Measurements from ENCODE around the gene AXDND1. TPM values are rescaled to one million over a fixed set of nuclear protein-coding genes. Genes with fewer than 3 reads are reported as not detected.

AXDND1 gene
- polyA plus RNA-seq, 1 donor = not detected

DNA sequence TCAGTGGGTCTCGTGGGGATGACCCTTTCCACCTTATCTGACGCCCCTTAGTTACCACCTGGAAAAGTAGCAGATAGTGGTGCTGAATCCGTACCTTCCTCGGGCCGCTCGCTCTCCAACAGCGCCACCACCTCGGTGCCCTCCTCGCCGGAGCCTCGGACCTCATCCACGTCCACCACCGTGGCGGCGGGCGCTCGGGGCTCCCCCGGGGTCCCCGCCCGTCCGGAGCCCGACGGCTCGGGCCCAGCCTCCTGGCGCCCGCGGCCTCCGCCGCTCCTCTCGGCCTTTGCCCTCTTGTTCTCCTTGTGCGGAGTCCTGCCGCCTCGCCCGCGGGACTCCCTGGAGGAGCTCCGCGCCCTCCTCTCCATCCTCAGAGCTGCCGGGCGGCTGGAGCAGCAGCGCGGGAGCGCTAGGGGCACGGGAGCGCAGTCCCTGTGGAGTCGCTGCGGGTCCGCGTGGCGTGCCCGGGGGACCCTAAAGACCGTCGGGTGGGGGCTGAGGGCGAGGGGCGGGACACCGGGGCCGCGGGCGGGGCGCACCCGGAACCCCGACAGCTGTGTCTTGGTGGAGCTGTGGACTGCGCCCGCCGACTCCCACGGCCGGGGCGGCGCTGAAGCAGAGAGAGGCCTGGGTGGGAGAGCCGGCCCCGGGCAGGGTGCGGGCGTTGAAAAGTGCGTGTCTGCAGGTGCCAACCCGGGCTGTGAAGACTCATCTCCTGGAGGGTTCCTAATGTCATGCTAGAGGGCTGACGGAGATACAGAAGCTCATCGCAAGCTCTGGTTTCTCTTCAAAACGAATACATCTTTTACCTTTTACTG lies 209.9 kb downstream of the AXDND1 start, which contains the start of gene NPHS2:
TSS of gene NPHS2 (minus strand) at position 452 of the 818 bp plus-strand sequence. CDS start at position 368, 84 bp downstream.
- no peak for DNase-seq

DNA sequence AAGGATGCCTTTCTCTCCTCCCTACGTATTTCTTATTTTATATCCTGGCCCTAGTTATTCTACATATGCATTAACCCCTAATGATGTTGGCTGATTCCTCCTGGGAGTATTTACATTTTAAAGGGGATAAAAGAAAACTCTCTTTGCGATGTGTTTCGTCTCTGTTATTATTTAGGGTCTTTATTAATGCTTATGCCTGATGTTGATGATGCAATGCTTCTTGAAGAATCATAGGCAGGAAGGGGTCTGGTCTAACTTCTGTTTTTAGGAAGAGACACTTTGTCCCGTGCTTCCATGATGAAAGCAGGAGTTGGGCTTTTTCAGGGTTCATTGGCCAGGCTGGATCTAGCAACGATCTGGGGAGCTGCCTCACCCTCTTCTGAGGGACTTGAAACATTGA lies 210.7 kb downstream of the AXDND1 start:
- DNase-seq = no peak

GRCh38 chr1:179583771-179584320 lies 218.1 kb downstream of the AXDND1 start:
- no peak for DNase-seq

DNA sequence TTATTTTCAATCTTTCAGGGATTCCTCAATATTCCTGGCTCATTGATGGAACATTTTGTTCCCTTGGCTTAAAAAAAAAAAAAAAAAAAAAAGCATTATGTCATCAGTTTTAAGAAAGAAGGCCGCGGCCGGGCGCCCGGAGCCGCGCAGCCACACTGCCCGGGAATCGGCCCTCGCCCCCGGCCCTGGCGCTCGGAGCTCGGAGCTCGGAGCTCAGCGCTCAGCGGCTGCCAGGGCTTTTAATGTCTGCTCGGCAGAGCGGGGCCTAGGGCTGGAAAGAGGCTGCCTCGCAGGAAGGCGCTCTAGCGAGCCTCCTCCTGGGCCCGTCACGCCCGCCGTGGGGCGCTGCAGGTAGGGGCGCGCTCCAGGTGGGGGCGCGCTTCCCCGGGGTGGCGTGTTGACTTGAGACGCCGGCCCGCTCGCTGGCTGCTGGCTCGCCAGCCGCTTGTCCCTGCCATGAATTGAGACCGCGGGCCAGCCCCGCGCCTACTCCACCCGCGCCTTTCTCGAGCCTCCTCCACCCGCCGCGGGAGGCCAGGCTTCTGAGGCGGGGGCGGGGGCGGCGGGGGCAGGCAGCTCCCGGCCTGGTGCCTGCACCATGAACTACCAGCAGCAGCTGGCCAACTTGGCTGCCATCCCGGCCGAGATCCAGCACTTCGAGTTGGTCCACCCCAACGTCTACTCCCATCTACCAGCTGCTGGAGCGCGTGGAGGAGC lies 220.5 kb downstream of the AXDND1 start:
- peak; percentile 67 for DNase-seq

- no peak for DNase-seq
These were observed 221.6 kb downstream of the AXDND1 start for GRCh38 chr1:179587336-179587735.

- DNase-seq = no peak
These were observed 222.8 kb downstream of the AXDND1 start for GRCh38 chr1:179588425-179589024.

DNA sequence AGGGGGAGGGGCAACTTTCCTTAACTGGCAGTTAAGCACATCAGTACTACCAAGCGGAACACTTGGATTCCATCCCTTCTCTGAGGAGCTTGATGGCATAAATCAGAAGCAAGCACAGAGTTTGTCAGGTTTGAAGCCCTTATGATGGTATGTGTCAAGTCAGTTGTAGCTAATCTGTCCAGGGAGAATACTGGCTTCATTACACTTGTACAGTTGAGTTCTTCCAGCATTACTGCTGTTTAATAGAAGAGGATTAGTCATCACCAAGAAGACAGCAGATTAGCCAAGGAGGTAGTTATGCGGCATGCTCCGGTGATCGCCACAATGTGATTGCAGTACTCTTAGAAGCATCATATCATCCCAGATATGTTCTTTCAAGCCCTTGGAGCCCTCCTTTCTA lies 223.7 kb downstream of the AXDND1 start:
- DNase-seq = no peak

DNA sequence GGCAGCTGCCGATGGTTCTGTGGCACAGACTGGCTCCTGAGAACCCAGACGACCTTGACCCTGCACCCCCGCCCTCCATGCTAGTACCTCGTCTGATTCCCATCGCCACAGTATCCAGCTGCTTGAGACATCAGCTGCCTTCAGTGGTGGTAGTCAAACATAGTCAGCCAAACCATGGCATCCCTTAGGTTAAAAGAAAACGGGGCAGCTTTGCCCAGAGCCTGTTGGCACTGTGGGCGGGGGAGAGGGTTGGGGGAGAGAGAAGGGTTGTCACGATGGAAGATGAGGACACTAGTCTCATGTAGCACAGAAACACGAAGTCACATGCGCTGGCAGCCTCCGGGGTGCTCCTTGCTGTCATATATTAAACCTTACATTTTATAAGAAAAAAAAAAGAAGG lies 224.9 kb downstream of the AXDND1 start:
- DNase-seq = no peak

DNA sequence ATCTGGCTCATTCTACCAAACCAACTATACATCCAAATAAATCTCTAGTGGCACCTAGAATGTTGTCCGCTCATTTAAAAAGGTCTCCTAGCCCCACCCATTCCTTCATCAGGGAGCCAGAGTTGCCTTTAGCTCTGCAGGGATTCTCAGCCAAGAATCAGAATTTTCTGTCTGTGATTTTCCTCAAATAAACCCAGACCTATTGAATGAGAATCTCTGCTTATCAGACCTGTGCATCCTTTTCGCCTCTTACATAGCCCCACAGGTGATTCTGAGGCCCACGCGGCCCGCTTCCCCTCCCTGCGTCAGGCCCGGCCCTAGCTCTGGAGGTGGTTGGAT lies 225.5 kb downstream of the AXDND1 start:
- DNase-seq = no peak

DNA sequence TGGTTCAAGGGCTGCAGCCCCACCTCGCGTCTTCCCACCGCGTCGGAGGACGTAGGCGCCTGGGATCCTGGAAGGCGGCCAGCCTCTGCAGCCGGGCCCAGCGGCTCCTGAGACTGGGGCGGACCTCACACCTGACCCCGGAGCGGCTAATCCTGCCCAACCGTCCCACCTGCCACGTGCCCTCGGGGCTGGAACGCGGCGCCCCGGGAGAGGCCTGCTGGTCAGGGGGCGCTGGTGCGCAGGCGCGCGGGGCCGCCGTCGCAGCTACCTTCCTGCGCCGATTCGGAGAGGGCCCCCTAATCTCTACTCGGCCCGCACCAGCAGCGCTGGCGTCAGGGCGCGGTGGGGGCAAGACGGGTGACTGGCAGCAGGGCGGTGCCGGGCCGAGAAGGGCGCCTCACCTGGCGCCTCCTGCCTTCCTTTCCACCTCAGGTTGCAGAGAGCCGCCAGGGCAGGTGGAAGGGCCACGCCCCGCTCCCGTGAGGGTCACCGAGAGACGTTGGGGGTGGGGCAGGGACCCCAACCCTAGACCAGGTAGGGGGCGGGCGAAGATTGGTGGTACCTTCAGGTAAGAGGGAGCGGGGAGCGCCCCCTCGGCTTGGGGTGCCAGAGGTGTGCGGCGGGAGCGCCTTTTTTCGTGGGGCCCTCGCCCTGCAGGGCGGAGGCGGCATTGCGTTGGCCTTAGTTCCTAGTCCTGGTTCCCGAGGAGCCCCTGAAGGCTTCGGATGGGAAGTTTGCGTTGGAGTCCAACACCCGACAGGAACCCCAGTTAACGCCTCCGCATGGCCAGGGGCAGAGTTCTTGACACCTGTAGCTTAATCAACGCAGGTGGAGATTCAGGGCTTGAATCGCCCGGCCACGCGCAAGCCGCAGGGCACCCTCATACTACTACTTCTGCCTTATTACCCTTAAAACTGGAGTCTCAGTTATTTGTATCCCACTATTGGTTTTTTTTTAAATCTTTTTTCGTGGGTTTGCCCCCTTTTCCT lies 226.1 kb downstream of the AXDND1 start, which contains the start of gene TDRD5:
TSS of gene TDRD5 (plus strand) at position 241 of the 989 bp plus-strand sequence. CDS start 784 bp downstream, outside the sequence.
- peak; percentile 6 for DNase-seq

DNA sequence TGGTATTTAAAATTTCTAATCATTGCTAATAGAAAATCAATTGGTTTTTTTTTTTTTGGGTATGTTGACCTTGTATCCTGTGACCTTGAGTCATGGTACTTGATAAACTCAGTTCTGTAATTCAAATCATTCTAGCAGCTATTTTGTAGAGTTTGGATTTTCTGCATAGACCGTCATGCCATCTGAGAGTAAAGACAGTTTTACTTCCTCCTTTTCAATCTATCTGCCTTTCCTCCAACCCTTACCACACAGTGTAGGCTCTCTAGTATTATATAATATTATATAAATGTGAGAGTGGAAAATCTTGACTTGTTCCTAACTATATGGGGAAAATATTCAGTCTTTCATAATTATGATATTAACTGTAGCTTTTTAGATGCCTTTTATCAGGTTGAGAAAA lies 232.9 kb downstream of the AXDND1 start:
- DNase-seq = no peak

GRCh38 chr1:179599623-179600249 lies 234.0 kb downstream of the AXDND1 start:
- DNase-seq = no peak

DNA sequence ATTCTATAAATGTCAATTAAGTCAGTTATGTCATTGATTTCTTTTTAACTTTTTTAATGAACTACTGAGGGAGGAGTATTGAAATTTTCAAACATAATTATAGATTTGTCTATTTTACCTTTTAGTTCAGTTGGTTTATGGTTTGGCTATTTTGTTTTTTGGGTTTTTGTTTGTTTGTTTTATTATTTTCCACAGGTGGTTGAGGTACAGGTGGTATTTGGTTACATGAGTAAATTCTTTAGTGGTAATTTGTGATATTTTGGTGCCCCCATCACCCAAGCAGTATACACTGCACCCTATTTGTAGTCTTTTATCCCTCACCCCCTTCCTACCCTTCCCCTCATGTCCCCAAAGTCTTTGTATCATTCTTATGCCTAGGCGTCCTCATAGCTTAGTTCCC lies 235.3 kb downstream of the AXDND1 start:
- no peak for DNase-seq

Other genes with a start within 250 kb of the AXDND1 start
- 8.6 TPM for gene ABL2, start 136.3 kb upstream of the AXDND1 start, polyA plus RNA-seq (ENCODE audit: insufficient read length)
- 10.7 TPM for gene SOAT1, start 72.2 kb upstream of the AXDND1 start, polyA plus RNA-seq (ENCODE audit: insufficient read length)
- gene NPHS2, start 210.0 kb downstream of the AXDND1 start, polyA plus RNA-seq (ENCODE audit: insufficient read length) = not detected
- not detected for gene TDRD5, start 225.9 kb downstream of the AXDND1 start, polyA plus RNA-seq (ENCODE audit: insufficient read length)